Left lobe of liver (tissue), 2 donors: ENCODE data around the gene OR2F1. TPM values are rescaled to one million over a fixed set of nuclear protein-coding genes. Genes with fewer than 3 reads are reported as not detected.

ENCODE experiments used
- ATAC-seq: fragments of 200-7000 bp; cut with Tn5 transposase; one replicate; pipeline ENCODE4 v1.9.1; 2020; ENCODE audit warnings: mild to moderate bottlenecking, moderate library complexity
- DNase-seq: peaks from one replicate; pipeline ENCODE4 v3.0.0-alpha.2; 2020; ENCODE audit warnings: low spot score
- total RNA-seq: library from RNA; stranded (reverse); gene quantifications from one replicate; pipeline ENCODE4 v1.2.1, GENCODE V29; 2021
- donor health status: DM: no; HTN: no; CAD: no; lungs with moderate emphysema.
- donor health status: DM: no; HTN: yes; CAD: no.

OR2F1 gene
- total RNA-seq, 1 donor from 2014 or later = not detected

DNA sequence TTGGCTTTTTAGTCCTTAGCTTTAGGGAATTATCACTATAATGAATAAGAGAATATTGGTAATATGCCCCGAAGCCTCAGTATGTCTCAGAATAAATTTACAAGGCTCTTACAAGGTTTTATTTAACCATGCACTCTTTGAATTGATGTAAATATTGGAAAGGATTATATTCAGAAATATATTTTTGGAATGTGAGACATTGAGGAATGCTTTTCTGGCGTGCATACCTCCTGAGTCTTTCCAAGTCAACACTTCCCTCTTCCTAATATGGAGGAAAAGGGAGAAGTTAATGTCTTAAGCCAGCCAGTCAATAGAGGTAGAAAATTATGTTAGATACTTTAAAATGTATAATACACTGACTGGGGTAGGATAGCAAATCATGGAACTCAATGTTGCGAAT lies 1.2 kb upstream of the OR2F1 start:
- ATAC-seq = no peak

GRCh38 chr7:143954135-143954534 lies 509 bp upstream of the OR2F1 start:
- ATAC-seq = no peak
- DNase-seq = no peak

More for the DNA sequence above, 1.2 kb upstream of the OR2F1 start:
- DNase-seq = no peak

DNA sequence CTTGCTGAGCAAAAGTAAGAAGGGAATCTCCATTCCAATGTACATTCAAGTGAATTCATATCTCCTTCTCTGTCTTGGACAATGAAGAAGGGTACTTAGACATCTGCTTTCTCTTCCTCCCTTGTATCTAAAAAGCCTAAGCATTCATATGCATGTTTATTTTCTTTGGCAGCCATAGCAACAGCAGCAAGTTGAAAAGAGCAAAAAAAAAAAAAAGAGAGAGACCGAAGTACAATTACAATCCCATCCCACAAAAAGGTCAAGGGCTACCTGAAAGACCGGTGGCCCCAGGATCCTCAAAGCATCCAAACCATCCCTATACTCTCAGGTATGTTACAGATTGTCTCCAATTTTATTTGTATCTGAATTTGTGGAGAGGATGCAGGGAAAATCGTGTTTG lies 4.1 kb downstream of the OR2F1 start:
- DNase-seq (no peak), ATAC-seq (no peak)

DNA sequence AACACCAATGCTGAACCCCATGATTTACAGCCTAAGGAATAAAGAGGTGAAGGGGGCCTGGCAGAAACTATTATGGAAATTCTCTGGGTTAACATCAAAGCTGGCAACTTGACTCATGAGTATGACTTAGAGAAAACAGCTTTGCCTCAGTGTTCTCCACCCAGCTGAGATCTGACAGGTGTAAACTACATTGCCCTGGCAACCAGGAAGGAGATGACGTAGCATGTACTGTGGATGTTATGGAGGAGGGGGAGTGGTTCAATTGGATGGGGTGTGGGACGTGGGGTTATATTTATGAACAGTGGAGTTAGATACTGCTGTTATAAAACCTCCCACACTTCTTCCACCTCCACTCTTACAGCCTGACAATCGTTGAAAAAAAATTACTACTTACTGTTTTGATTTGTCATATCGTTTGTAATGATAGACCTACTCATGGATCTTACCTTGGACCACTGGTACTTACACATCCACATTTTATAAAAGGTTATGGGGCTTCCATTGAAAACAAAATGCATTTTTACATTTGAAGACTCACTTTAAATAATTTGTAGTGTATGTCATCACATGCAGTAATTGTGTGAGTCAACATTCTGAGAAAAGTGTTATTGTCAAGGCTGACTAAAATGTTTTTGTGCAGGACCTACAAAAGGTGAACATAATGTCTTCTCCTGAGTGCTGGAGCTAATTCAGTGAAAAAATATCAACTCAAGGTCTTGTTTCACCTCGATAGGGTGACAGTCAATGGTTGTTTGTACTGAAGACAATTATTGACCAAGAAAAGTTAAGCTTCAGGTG lies 6.4 kb downstream of the OR2F1 start:
- ATAC-seq (no peak), DNase-seq (no peak)

DNA sequence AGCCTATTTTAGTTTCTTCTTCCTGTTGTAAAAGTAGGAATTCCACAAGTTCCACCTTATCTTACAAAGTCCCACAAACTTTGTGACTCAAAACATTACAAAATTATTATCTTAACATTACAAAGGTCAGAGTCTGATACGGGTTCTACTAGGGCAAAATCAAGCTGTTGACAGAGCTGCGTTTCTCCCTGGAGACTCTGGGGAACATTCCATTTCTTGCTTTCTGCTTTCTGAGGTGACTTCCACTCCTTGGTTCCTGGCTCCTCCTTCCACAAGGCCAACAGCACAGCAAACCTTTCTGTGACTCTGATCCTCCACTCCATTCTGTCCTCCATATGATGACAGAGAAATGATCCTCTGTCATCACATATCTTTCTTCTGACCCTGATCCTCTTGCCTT lies 10.6 kb downstream of the OR2F1 start:
- ATAC-seq = no peak
- no peak for DNase-seq

- ATAC-seq = no peak
- no peak for DNase-seq
Measured at GRCh38 chr7:143967398-143967797, 12.8 kb downstream of the OR2F1 start.

GRCh38 chr7:143973870-143974416 lies 19.3 kb downstream of the OR2F1 start:
- DNase-seq (no peak), ATAC-seq (no peak)

GRCh38 chr7:143974459-143974858 lies 19.8 kb downstream of the OR2F1 start:
- ATAC-seq = no peak
- no peak for DNase-seq

- no peak for DNase-seq
Measured at GRCh38 chr7:143975617-143976016, 21.0 kb downstream of the OR2F1 start.

GRCh38 chr7:143978585-143978984 lies 23.9 kb downstream of the OR2F1 start:
- no peak for DNase-seq
- no peak for ATAC-seq

More at GRCh38 chr7:143975617-143976016, 21.0 kb downstream of the OR2F1 start:
- no peak for ATAC-seq

GRCh38 chr7:143979359-143979758 lies 24.7 kb downstream of the OR2F1 start:
- DNase-seq = no peak
- no peak for ATAC-seq

- DNase-seq = no peak
- ATAC-seq = no peak
Measured at GRCh38 chr7:143979998-143980397, 25.4 kb downstream of the OR2F1 start.

- DNase-seq (no peak), ATAC-seq (no peak)
Measured at GRCh38 chr7:143980746-143981510, 26.3 kb downstream of the OR2F1 start.

DNA sequence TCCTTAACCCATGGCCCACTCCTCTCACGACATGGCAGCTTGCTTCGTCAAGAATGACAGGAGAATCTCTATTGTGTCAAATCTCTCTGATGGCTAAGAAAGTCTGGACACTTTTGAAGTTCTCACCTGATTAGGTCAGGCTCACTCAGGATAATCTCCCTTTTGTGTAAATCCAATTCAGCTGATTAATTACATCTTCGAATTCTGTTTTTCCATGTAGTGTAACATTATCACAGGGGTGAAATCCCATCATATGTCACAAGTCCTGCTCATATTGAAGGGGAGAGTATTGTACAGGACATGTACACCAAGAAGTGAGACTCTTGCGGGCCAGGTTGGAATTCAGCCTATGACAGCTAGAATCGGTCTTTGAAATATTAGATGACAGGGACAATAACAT lies 29.3 kb downstream of the OR2F1 start:
- ATAC-seq = no peak
- no peak for DNase-seq

GRCh38 chr7:143987513-143987912 lies 32.9 kb downstream of the OR2F1 start:
- no peak for ATAC-seq
- DNase-seq = no peak

DNA sequence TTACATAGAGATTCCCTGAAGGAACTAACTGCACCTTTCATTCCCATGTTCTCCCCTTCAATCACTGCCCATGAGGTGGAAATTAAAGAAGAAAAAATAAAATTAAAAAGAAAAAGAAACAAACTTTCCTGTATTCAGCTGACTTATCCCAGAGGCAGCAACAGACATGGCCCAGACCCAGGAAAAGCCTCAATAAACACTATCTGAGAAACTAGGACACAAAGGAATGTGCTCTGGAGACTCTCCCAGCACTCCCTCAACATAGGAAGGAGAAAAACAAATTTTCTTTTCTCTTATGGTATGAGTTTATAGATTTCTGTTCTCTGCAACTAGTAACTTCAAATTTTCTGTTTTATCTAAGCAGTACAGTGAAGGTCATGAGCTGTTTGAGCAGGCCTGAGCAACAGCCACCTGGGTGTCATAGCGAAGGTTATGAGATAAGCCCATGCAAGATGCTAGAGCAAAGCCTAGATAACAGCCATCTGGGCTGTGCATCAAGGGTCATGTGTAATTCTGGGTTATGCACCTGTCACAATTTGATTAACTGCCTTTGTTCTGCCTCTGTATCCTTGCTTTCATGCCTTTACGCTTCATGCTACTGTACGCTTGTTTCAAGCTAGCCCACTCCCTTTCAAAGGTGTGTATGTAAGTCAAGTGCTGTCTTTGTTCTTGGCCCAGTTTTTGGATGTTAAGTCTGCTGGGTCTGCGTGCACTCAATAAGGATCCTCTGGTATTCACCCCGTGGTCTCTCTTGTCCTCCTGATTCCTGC lies 34.5 kb downstream of the OR2F1 start:
- DNase-seq = no peak
- no peak for ATAC-seq

- DNase-seq (no peak), ATAC-seq (no peak)
Measured at GRCh38 chr7:143992670-143993069, 38.0 kb downstream of the OR2F1 start.

DNA sequence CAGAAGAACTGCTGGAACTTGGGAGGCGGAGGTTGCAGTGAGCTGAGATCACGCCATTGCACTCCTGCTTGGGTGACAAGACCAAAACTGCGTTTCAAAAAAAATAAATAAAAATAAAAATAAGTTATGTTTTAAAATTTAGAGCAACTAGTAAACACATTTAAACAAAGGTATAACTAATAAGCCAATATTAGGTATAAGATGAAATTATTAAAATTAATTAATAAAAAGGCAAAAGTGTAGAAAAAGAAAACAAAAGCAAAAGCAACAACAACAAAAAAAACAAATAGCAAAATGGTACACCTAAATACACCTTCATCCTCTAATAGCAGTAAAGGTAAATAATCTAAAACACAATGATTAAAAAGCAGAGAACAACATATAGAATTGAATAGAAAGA lies 39.3 kb downstream of the OR2F1 start:
- DNase-seq (no peak), ATAC-seq (no peak)

DNA sequence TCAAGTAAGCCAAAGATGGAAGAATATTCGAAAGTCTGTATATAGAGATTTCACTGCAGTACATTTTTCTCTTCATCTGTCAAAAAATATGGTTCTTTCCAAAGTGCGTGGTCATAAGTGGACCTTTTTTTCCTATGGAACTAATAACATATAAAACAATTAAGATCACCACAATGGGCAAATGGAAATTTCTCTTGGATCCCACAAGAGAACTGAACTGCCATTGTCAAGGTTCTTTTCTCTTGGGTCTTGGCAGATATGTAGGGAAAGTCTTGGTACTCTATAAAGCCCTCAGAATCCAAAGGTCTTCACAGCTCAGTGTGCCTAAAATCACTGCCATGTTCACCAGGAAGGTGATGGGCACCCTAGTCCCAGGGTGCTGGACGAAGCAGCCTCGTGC lies 45.4 kb downstream of the OR2F1 start, which contains the start of gene OR6B1:
Gene OR6B1, plus strand, starts transcription at position 301 of the 400 bp plus-strand sequence. CDS start 3,677 bp downstream, outside the sequence.
- no peak for ATAC-seq
- no peak for DNase-seq

GRCh38 chr7:144001543-144001942 lies 46.9 kb downstream of the OR2F1 start:
- ATAC-seq = no peak
- no peak for DNase-seq

- no peak for DNase-seq
- no peak for ATAC-seq
Measured at GRCh38 chr7:144004703-144005102, 50.1 kb downstream of the OR2F1 start.
